Cerebellar cortex (tissue), 1 donor: Measurements from ENCODE around the gene ACSL5.
"Not testable (repeated sequence)": the region's sequence is repeated elsewhere in the genome, so short reads cannot be mapped to it uniquely, and the experiment has no call there.

ENCODE experiments used
- DNase-seq: peaks from one replicate; pipeline ENCODE4 v3.0.0-alpha.2; 2015; ENCODE audit warnings: low spot score

The ACSL5 gene

DNA sequence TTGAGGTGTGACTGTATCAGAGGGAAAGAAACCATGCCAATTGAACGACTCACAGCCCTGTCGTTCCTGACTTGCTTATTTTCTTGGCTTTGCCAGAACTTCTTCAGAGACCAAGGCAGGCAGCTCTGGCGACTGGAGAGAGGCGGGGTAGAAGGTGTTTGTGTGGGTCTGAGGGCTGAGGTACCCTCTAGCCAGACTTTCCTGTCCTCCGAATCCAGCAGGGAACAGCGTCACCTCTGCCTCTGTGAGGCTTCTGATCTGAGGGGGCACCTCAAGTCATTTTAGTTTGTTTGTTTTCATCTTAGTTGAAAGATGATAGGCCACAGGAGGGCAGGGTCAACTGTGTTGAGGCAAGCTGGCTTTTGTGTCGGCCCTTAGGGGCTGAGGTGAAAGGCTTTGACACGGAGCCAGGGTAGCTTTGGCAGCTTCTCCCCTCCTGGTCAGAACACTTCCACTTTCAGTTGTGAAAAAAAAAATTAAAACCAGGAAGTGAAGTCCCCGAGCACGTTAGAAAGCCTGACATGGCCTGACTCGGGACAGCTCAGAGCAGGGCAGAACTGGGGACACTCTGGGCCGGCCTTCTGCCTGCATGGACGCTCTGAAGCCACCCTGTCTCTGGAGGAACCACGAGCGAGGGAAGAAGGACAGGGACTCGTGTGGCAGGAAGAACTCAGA lies 1.9 kb downstream of the ACSL5 start:
- DNase-seq, result no peak

DNA sequence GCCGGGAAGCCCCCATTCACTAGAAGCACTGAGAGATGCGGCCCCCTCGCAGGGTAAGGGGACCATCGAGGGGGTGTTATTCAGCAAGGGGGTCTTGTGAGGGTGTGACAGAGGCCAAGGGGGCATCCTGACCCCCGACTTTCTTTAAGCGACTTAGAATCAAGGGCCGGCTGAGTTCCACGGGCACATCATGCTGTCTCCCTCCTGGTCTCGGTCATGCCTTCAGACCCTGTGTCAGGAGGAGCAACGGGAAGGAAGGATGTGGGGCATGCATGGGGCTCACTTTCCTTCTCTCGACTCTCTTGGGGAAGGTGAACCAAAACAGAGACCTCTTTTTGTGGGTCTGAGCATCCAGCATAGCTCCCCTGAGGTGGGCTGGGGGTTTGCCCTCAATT lies 2.5 kb downstream of the ACSL5 start:
- DNase-seq, result no peak

DNA sequence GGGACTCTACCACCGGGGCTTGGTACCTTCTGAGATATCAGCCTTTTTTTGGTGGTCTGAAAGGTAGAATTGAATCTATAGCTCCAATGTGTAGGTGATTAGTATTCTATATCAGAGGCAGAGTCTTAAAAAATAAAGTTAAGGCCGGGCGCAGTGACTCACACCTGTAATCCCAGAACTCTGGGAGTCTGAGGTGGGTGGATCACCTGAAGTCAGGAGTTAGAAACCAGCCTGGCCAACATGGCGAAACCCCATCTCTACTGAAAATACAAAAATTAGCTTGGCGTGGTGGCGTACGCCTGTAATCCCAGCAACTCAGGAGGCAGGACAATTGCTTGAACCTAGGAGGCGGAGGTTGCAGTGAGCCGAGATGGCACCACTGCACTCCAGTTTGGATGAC lies 3.2 kb downstream of the ACSL5 start:
- DNase-seq, result not testable (repeated sequence)

DNA sequence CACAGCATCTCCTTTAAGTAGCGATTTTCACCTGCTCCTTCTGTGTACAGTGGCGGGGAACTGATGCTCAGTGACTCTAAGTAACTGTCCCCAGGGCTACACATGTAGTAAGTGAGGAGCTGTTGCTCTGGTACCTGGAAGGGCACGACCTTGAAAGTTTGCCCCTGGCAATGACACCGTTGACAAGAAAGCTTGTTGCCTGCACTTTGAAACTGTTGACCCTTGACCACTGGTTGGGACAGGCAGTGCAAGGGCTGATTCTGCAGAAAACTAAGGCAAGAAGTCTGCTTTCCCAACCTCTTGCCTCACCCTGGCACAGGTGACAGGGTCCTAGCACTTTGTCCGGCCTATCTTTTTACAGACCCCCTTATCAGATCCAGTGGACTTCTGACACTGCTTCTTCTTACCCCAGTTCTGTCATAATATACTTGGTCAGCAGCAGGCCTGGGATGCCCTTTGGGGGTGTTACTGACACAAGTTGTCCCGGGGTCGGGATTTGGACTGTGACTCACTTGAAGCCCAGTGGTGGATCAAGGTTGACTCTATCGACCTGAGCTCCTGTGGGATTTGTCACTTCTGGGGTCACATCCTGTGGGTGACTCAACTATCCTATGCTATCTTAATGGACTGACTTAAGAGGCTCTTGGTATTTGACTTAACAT lies 5.8 kb downstream of the ACSL5 start:
- no peak for DNase-seq

DNA sequence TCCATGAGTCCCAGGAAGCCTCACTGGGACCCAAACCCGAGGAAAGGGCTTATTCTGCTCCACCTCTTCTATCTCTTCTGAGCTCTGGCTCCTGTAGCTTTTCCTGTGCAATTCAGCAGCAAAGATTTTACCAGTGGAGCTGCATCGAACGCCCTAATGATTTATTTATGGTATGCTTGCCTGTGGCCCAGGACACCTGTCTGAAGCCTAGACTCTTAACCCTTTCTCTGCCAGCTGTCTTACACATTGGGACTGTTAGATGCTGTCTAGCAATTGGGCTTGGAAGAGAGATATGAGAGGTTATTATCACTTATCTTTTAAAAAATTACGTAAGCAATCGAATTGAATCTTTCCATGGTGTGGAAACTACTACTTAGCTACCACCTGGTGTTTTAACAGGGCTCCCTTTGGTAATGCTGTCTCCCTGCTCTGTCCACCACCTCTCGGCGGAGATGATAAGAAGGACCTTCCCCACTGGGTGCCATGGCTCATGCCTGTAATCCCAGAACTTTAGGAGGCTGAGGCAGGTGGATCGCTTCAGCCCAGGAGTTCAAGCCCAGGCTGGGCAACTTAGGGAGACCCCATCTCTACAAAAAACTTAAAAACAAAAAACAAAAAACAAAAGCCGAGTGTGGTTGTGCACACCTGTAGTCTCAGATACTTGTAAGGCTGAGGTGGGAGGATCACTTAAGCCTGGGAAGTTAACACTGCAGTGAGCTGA lies 8.8 kb downstream of the ACSL5 start:
- no peak for DNase-seq

DNA sequence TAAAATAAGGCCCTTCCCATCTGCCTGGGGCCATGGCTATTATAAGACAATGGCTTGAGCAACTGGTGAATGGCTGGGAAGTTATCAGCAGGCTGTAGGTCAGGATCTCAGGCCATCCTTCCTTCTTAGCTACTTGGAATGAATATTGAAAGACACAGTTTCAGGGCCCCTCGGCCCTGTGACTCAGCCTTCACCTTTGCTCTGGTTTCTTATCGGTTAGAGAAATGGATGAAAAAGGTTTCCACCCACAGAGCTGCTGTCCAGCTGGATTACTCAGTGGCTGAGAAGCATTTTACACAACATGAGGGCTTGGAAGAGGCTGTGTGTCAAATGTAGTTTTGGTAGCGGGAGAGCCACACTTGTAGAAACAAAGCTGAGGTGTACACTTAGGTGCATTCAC lies 9.4 kb downstream of the ACSL5 start:
- DNase-seq, result no peak

DNA sequence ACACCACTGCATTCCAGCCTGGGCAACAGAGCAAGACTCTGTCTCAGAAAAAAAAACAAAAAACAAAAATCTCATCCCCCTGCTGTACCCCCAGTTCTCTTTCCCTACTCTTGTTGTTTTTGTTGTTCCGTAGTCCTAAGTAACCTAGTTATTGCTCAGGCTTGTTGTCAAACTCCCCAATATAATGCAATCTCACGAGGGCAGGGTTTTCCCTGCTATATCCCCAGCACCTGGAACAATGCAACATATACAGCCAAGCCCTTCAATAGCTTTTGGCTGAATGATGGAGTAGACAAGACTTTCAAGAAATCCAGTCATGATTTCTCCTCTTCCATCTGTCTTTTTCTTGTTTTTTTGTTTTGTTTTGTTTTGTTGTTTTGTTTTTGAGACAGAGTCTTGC lies 10.2 kb downstream of the ACSL5 start:
- no peak for DNase-seq

DNA sequence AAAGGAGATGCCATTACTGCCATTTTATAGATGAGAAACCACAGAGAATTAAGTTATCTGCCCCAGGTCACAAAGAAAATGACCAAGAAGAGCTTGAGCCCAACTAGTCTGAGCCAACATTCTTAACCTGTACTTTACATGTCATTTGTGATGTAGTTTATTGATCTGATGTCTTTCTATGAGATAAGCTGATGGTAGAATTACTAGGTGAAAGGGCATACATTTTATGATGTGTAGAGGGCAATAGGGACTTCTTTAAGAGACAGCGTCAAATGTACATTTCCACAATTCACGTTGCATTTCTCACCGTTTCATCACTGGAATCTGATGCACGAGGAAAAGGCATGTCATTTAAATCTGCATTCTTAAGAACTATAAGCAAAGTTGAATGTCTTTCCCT lies 11.3 kb downstream of the ACSL5 start:
- no peak for DNase-seq

DNA sequence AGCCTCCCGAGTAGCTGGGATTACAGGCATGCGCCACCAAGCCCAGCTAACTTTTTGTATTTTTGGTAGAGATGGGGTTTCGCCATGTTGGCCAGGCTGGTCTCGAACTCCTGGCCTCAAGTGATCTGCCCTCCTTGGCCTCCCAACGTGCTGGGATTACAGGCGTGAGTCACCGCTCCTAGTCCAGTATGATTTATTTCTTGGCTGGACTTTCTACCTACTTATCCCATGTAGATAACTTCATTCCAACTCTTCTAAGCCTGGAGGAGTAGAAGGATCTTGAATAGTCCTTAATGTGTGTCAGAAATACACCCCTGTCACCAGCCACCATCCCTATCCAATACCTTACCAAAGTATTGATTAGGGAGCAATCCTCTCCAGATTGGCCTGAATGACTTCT lies 14.1 kb downstream of the ACSL5 start:
- DNase-seq, result not testable (repeated sequence)

DNA sequence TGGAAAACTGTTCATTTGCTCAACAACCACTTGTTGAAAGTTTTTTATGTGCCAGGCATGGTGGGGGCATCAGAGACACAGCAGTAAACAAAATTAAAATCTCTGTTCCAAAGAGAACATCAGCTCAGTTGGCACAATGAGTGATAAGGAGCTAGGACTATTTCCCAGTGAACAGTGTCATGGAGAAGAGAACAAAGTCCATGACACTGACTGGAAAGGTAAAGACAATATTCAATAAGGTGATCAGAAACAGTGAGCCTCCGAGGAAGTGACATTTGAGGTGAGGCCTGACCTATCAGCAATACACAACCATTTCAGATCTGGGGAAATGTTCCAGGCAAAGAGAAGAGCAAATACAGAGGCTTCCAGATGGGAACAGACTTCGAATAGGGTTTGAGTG lies 14.6 kb downstream of the ACSL5 start:
- no peak for DNase-seq

DNA sequence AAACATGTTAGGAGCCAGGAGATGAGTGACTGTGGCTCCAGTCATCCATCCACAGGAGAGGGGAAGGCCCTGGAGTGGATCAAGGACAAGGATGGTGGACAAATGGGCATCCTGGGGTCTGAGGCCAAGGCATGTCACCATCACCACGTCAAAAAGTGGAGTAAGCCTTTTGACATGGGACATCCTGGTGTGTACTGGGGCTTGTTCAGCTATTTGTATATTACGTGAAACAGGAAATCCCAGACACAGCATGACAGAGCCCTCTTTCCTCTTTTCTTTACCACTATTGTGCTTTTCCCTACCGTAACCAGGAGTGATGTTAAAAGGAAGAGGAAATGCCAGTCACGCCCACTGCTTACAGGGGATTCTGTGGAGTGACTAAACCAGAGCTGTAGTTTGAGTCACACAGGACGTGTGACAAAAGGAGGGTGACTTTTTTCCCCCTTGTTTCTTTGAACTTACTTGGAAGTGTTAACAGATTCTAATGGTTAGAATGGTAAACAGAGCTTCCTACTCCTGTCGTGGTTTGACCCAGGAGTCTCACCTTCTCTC lies 15.4 kb downstream of the ACSL5 start:
- no peak for DNase-seq

DNA sequence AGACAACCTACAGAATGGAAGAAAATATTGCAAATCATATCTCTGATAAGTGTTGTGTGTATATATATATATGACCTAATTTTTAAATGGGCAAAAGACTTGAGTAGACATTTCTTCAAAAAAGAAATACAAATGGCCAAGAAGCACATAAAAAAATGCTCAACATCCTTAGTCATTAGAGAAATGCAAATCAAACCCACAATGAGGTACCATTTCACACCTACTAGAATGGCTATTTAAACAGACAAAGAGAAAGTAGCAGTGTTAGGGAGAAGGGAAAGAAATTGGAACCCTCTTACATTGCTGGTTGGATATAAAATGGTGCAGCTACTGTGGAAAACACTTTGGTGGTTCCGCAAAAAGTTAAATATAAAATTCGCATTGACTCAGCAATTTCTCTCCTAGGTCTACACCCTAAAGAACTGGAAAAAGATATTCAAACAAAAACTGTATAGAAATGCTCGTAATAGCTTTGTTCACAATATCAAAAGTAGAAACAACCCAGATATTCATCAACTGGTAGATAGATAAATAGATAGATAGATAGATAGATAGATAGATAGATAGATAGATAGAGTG lies 16.3 kb downstream of the ACSL5 start:
- no peak for DNase-seq

DNA sequence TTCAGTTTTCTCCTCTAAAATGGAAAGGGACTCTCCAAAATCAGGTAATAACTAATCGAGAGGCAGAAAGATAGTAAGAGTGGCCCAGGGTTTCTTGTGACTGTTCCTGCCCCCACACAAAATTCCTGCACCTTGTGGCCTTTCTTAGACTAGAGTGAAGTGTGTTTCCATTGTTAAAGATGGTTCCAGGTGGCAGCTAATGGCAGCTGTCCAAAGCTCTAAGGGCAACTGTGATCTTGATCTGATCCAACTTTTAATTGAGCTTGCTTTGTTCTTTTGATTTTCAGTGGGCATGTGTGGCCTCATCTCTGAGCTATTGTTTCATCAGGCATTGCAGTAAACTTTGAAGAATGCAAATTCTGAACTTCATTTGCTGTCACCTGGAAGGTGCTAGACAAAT lies 19.4 kb downstream of the ACSL5 start:
- DNase-seq, result no peak

DNA sequence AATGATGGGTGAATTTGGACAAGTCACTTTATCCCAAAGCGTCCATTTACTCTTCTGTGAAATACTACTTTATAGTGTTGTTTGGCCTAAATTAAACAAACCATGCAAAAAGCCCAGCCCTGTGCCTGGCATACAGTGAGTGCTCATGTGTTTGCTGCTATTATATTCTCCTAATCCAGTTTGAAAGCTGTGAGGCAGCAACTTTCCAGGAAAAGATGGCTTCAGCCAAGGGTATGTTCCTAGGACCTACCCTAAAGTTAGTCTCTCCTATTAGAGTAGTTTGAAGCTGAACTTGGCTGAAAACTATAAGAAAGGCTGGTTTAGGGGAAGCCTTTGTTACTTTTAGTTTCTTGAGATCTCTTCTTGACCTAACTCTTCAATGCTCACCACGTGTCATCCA lies 19.9 kb downstream of the ACSL5 start:
- DNase-seq, result no peak

DNA sequence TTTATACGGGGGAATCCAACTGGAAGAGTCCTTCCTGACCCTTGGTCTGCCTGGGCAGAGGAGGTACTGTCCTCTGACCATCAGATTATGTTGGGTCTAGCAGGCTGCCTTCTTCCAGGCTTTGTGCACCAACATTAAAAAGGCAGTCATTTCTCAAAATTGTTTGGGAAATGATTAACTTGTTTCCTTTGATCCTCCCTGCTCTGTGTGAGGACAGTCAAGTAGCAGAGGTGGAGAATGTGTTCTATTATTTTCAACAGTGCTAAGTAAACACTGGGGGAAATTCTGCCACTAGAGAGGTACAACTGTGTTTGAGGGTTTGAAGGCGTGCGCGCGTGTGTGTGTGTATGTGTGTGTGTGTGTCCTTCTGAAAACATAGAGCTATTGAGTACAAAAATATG lies 20.6 kb downstream of the ACSL5 start:
- no peak for DNase-seq

DNA sequence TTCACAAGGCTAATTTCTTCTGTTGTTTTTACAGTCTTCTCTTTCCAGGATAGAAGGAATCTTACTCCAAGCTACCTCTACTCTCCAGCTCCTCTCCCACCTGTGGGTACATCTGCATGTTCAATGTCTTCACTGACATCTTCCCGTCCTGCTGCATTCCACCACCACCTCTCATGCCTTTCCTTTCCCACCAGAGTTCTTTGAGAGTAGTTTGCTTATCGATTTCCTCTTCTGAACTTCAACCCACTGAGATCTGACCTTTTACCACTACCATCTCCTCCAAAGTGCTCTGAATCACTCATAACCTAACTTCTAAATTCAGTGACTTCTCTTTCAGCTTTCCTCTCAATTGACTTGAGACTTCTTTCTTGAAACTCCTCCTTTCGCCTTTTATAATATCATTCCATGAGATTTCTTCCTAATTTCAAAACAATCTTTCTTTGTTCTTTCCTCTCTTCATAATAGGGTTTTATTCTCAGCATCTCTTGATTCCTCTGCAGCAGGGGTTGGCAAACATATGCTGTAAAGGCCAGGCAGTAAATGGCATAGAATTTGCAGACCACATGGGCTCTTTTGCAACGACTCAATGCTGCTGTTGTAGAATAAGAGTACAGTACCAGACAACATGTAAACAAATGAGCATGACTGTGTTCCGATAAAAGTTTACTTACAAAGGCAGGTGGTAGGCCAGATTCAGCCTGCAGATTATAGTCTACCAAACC lies 22.1 kb downstream of the ACSL5 start:
- no peak for DNase-seq

DNA sequence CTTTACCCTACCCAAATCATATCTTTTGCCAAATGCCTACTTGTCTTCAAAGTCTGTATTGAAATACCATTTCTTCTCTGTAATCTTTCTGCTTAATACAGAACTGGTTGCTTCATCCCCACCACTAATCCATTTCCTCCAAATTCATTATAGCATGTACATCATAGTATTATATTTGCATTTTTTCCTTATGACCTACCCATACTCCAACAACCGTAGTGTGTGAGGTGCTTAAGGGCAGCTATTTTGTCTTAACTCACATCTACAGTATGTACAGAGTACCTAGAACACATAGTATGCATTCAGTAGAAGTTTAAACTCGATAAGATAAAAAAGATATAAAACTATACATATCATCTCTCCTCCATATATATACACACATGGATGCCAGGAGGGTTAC lies 23.7 kb downstream of the ACSL5 start:
- no peak for DNase-seq

DNA sequence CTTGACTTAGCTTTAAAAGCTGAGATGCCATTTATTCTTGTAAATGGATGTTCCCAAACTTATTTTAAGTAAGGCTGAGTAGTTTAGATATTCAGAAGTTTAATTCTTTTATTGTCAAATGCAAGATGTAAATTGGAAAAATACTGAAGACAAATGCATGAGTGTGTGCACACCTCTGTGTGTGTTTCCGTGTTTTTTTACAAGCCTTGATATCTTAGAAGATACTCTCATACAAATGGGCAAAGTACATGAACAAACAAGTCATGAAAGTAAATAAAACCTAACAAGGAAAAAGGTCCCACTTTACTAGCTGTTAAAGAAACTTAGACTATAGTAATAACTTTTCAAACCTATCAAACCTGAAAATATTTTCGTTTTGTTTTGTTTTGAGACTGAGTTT lies 29.0 kb downstream of the ACSL5 start:
- DNase-seq, result no peak

DNA sequence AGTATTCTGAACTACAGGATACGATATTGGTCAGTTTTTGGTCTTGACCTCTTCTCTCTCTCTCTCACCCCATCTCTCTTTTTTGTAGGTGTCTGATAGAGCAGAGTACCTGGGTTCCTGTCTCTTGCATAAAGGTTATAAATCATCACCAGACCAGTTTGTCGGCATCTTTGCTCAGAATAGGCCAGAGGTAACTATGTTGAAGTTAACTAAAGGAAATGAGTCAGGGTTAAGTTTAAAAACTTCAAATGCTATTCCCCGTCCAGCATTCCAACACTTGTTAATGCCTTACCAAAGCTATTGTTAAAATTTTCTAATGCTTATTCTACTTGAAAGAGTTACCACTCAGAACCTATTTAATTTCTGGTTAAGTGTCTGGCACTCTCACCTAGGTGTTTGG lies 30.7 kb downstream of the ACSL5 start:
- no peak for DNase-seq

DNA sequence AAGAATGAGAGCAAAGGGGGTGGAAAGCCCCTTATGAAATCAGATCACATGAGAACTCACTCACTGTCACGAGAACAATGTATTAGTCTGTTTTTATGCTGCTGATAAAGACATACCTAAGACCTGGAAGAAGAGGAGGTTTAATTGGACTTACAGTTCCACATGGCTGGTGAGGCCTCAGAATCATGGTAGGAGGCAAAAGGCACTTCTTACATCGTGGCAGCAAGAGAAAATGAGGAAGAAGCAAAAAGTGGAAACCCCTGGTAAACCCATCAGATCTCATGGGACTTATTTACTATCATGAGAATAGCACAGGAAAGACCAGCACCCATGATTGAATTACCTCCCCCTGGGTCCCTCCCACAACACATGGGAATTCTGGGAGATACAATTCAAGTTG lies 32.9 kb downstream of the ACSL5 start:
- not testable (repeated sequence) for DNase-seq

DNA sequence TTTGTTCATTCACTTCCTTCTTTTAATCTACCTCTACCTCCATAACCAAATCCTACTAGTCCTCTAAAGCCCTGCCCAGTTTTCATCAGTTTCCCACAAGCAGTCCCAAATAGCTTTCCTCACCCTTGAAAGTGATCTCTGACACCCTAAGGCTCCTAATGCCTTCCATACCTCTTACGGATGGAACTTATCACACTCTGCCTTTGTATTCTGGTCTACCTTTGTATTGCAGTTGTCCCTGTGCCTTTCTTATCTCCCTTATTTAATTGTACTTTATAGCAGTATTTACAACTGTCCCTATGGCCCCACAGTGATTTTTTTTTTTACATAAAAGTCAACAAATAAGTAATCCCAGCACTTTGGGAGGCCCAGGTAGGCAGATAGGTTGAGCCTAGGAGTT lies 33.8 kb downstream of the ACSL5 start:
- no peak for DNase-seq

DNA sequence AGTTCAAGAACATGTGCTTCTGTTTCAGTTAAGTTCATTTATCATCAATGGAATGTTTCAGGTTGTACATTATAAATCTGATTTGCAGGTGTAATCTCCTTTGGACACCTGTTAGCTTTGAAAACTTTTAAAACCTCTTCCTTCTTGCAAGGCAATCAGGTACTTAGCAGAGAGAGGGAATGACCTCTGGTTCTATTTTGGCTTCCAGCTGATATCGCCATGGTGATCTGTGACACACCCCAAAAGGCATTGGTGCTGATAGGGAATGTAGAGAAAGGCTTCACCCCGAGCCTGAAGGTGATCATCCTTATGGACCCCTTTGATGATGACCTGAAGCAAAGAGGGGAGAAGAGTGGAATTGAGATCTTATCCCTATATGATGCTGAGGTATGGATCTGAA lies 35.4 kb downstream of the ACSL5 start:
- DNase-seq, result no peak
